Measurements from ENCODE around the gene MRPL34. TPM values are rescaled to one million over a fixed set of nuclear protein-coding genes. Genes with fewer than 3 reads are reported as not detected.

MRPL34 gene
- total RNA-seq, 1 donor from 2014 or later, result 23.7 TPM

GRCh38 chr19:17281391-17282304 lies 24.0 kb upstream of the MRPL34 start, which contains the start of gene ANKLE1:
Gene ANKLE1 (plus strand): TSS chr19:17281901. CDS start chr19:17281921, 20 bp downstream.
- H3K27me3 ChIP-seq (ENCODE audit: control insufficient read depth, insufficient read depth, low read length), result no peaks in the 10 kb centered on the region
- peak within 1 kb of the TSS; percentile 36 for H3K4me3 ChIP-seq (ENCODE audit: low read depth, low read length)
- peaks cover 4% of the 10 kb centered on the region for H3K36me3 ChIP-seq (ENCODE audit: control insufficient read depth, insufficient read depth, low read length)
- DNase-seq (ENCODE audit: low read depth) (no peak), FAIRE-seq (no peak)
- TF ChIP-seq CTCF (IDR thresholded peaks at IDR 0.05; ENCODE audit: insufficient read depth, low read length, severe bottlenecking), result no peak

DNA sequence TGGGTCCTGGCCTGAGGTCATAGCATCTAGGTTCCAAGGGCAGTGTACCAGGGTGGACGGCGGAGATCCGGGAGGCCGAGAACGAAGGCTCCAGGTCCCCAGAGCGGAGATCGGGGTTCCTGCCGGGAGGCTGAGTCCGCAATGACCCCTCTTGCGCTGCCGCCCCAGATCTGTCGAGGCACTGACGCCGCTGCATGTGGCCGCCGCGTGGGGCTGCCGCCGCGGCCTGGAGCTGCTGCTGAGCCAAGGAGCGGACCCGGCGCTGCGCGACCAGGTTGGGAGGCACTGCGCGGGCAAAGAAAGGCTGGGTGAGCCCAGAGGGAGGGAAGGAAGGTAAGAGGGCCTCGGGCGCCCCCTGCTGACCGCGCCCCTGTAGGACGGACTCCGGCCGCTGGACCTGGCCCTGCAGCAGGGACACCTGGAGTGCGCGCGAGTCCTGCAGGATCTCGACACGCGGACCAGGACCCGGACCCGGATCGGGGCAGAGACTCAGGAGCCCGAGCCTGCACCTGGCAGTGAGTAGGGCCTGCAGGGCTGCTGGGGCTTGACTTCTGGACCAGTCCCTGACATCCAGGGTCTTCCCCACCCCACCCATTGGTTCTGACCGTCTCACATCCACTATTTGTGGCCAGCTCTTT lies 23.1 kb upstream of the MRPL34 start:
- DNase-seq (ENCODE audit: low read depth) (peak; percentile 55), FAIRE-seq (no peak)
- H3K36me3 ChIP-seq (ENCODE audit: control insufficient read depth, insufficient read depth, low read length), result peaks cover 2% of the 10 kb centered on the region
- peak overlapping the region; percentile 36 for H3K4me3 ChIP-seq (ENCODE audit: low read depth, low read length)
- TF ChIP-seq CTCF (IDR thresholded peaks at IDR 0.05; ENCODE audit: insufficient read depth, low read length, severe bottlenecking), result peak; percentile 98
- no peaks in the 10 kb centered on the region for H3K27me3 ChIP-seq (ENCODE audit: control insufficient read depth, insufficient read depth, low read length)

DNA sequence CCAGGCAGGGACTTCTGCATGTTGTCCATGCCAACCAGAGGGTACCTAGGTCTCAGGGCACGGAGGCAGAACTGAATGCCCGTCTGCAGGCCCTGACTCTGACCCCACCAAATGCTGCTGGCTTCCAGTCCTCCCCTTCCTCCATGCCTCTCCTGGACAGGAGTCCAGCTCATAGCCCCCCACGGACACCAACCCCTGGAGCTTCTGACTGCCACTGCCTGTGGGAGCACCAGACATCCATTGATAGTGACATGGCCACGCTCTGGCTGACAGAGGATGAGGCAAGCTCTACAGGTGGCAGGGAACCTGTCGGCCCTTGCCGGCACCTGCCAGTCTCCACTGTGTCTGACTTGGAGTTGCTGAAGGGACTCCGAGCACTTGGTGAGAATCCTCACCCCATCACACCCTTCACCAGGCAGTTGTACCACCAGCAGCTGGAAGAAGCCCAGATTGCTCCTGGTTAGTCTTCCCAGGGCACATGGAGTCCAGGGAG lies 22.1 kb upstream of the MRPL34 start:
- DNase-seq (ENCODE audit: low read depth) (no peak), FAIRE-seq (no peak)
- peaks cover 2% of the 10 kb centered on the region for H3K36me3 ChIP-seq (ENCODE audit: control insufficient read depth, insufficient read depth, low read length)

GRCh38 chr19:17285415-17286135 lies 20.1 kb upstream of the MRPL34 start:
- DNase-seq (ENCODE audit: low read depth) (no peak), FAIRE-seq (no peak)
- Histone ChIP-seq H3K36me3 (ENCODE audit: control insufficient read depth, insufficient read depth, low read length) (no peaks in the 10 kb centered on the region), H3K27me3 (ENCODE audit: control insufficient read depth, insufficient read depth, low read length) (no peaks in the 10 kb centered on the region), H3K4me3 (ENCODE audit: low read depth, low read length) (no peak overlapping the region)
- TF ChIP-seq CTCF (IDR thresholded peaks at IDR 0.05; ENCODE audit: insufficient read depth, low read length, severe bottlenecking), result no peak

More for the DNA sequence above, 22.1 kb upstream of the MRPL34 start:
- no peak for TF ChIP-seq CTCF (IDR thresholded peaks at IDR 0.05; ENCODE audit: insufficient read depth, low read length, severe bottlenecking)
- no peak overlapping the region for H3K4me3 ChIP-seq (ENCODE audit: low read depth, low read length)
- no peaks in the 10 kb centered on the region for H3K27me3 ChIP-seq (ENCODE audit: control insufficient read depth, insufficient read depth, low read length)

GRCh38 chr19:17286263-17286662 lies 19.4 kb upstream of the MRPL34 start:
- no peak for FAIRE-seq
- H3K27me3 ChIP-seq (ENCODE audit: control insufficient read depth, insufficient read depth, low read length), result no peaks in the 10 kb centered on the region
- no peak overlapping the region for H3K4me3 ChIP-seq (ENCODE audit: low read depth, low read length)
- no peaks in the 10 kb centered on the region for H3K36me3 ChIP-seq (ENCODE audit: control insufficient read depth, insufficient read depth, low read length)
- no peak for TF ChIP-seq CTCF (IDR thresholded peaks at IDR 0.05; ENCODE audit: insufficient read depth, low read length, severe bottlenecking)
- DNase-seq (ENCODE audit: low read depth), result no peak

Measured in bronchial epithelial cell (primary cell).